SHP77 treated with DMSO at 0.1 percent for 48 hours (cell line): ENCODE data around the gene ZGLP1.

ENCODE experiments used
- DNase-seq: peaks from one replicate; lab custom pipeline; 2025; lab: John Stamatoyannopoulos, UW

The ZGLP1 gene

DNA sequence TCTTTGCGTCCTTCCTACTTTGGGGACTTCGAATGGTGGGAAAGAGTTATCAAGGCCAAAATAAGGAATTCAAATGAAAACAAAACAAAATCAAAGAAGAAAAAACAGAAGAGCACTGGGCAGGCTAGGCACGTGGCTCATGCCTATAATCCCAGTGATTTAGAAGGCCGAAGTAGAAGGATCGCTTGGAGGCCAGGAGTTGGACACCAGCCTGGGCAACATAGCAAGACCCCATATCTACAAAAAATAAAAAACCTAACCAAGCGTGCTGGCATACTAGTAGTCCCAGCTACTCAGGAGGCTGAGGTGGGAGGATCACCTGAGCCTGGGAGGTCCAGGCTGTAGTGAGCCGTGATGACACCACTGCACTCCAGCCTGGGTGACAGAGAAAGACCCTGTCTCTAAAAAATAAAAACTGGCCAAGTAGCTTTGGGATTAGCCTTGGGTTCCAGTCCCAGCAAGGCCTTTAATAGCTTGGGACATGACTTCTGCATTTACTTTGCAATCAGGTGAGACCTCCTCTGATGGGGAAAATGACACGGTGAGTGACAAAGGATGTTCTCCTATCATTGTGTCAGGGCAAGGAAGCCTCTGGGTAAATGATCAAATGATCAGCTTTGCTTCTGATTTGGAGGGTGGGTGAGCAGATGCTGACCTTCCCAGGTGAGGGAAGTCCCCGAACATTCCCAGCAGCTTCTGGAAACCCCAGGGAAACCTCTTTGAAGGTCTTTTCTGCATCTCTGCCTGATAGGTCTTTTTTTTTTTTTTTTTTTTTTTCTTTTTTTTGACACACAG lies 31.6 kb downstream of the ZGLP1 start:
- DNase-seq: no peak

DNA sequence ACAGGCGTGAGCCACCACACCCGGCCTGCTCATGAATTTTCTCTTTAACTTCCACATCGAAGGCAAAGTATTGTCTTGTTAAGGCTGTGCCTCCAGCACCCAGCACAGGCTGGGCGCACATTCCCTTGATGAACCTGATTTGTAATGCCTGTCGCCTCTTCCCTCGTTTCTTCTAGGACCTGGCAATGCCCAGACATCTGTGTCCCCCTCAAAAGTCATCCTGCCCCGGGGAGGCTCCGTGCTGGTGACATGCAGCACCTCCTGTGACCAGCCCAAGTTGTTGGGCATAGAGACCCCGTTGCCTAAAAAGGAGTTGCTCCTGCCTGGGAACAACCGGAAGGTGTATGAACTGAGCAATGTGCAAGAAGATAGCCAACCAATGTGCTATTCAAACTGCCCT lies 35.0 kb downstream of the ZGLP1 start:
- DNase-seq: no peak

DNA sequence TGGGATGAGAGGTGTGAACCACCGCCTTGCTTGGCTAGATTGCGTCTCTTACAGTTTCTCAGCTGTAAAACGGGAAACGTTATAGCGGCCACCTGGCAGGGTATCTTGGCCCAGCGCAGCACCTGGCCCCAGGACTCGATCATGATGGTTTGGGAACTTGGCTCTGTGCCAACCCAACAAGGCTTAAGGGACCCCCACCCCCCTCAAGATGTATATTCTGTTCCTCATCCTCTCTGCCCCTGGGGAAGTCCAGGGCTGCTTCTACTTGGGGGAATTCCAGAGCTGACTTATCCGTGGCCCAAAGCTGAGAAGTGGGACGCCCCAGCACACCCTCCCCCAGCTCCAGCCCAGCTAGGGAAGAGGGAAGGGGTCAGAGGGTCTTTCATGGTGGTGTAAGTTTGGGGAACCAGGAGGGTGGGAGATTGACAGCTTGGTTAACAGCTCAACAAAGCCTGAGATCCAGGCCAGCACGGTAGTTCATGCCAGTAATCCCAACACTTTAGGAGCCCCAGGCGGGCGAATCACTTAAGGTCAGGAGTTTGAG lies 38.0 kb downstream of the ZGLP1 start:
- no peak for DNase-seq

DNA sequence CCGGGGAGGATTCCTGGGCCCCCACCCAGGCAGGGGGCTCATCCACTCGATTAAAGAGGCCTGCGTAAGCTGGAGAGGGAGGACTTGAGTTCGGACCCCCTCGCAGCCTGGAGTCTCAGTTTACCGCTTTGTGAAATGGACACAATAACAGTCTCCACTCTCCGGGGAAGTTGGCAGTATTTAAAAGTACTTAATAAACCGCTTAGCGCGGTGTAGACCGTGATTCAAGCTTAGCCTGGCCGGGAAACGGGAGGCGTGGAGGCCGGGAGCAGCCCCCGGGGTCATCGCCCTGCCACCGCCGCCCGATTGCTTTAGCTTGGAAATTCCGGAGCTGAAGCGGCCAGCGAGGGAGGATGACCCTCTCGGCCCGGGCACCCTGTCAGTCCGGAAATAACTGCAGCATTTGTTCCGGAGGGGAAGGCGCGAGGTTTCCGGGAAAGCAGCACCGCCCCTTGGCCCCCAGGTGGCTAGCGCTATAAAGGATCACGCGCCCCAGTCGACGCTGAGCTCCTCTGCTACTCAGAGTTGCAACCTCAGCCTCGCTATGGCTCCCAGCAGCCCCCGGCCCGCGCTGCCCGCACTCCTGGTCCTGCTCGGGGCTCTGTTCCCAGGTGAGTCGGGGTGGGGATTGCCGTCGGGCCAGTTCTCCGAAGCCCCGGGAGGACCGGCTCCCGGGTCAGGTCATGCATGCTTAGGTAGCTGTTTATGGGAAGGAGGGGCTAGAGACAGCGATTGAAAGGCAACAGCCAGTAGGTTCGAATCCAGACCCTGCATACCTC lies 38.8 kb downstream of the ZGLP1 start, which contains the start of gene ICAM1:
TSS of gene ICAM1 (plus strand) at position 505 of the 779 bp plus-strand sequence. CDS start at position 545, 40 bp downstream.
- DNase-seq: peak; percentile 42

DNA sequence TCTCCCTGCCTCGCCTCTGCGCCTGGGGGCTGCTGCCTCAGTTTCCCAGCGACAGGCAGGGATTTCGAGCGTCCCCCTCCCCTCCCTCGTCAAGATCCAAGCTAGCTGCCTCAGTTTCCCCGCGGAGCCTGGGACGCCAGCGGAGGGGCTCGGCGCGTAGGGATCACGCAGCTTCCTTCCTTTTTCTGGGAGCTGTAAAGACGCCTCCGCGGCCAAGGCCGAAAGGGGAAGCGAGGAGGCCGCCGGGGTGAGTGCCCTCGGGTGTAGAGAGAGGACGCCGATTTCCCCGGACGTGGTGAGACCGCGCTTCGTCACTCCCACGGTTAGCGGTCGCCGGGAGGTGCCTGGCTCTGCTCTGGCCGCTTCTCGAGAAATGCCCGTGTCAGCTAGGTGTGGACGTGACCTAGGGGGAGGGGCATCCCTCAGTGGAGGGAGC lies 39.4 kb downstream of the ZGLP1 start:
- no peak for DNase-seq

DNA sequence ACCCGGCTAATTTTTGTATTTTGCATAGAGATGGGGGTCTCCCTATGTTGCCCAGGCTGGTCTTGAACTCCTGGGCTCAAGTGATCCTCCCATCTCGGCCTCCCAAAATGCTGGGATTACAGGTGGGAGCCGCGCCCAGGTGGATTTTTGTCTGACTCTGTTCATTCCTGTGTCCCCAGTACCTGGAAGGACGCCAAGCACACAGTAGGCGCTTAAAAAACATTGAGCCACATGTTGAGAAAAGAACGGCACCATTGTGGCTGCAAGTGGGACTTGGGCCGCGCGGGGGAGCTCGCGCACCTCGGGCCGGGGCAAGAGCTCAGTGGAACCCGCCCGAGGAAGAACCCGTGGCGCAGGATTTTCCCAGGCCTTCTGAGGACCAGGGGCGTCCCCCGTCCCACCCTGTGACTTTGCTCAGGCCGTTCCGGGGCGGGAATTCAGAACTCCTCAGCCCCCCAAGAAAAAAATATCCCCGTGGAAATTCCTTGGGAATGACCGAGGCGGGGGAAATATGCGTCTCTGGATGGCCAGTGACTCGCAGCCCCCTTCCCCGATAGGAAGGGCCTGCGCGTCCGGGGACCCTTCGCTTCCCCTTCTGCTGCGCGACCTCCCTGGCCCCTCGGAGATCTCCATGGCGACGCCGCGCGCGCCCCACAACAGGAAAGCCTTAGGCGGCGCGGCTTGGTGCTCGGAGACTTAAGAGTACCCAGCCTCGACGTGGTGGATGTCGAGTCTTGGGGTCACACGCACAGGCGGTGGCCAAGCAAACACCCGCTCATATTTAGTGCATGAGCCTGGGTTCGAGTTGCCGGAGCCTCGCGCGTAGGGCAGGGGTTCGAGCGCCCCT lies 40.1 kb downstream of the ZGLP1 start:
- peak; percentile 40 for DNase-seq

DNA sequence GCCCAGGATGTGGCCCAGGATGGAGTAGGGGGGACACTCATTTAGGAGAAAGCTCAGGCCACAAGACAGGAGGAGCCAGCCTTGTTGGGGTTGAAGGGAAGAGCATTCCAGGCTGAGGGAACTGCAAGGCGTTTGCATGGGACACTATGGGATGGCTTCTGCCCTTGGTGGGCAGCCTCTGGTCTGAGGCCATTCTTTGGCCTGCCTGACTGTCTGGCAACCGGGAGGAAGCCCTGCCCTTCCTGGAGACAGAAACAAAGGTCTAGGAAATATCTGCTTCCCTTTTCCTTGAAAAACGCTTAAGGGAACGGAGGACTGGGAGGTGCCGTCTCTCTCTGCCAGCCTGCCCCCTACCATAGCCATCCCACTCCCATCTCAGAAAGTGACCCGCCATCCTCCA lies 41.5 kb downstream of the ZGLP1 start:
- DNase-seq: no peak

DNA sequence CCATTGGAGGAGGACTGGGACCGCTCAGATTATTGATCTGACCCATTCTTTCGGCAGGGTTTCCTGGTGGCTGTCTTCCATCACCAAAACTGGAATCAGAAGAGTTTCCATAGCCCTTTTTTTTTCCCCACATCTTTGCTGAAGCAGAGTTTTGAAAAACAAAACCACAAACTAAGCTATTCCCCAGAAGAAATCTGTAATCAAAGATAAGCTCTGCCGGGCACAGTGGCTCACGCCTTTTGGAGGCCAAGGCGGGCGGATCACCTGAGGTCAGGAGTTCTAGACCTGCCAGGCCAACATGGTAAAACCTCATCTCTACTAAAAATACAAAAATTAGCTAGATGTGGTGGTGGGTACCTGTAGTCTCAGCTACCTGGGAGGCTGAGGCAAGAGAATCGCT lies 42.9 kb downstream of the ZGLP1 start:
- DNase-seq: no peak

DNA sequence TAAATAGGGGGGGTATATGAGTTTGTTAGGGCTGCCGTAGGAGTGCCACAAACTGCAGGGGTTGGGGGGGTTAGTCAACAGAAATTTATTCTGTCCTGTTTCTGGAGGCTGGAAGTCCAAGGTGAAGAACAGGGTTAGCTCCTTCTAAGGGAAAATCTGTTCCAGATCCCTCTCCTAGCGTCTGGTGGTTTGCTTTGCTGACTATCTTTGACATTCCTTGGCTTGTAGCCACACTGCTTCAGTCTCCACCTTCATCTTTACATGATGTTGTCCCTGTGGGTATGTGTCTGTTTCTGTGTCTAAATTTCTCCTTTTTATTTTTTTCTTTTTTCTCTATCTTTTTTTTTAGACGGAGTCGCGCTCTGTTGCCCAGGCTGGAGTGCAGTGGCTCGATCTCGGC lies 46.8 kb downstream of the ZGLP1 start:
- no peak for DNase-seq

DNA sequence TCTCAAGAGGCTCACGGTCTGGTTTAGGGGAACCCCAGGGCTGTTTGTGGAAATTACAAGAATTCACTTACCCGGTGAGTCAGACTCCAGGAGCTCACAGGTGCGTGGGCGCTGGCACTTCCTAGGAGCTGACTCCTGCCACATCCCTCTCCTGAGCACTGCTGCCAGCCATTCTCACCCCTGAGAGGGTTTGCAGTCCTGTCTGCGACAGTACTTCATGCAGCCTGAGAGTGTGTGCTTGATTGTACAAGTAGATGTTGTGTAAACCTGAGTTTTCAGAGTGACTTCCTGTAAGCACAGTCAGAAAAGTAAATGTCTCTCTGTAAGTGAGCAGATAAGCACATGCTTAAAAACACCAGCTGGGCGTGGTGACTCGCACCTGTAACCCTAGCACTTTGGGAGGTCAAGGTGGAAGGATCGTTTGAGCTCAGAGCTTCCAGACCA lies 49.5 kb downstream of the ZGLP1 start:
- no peak for DNase-seq

DNA sequence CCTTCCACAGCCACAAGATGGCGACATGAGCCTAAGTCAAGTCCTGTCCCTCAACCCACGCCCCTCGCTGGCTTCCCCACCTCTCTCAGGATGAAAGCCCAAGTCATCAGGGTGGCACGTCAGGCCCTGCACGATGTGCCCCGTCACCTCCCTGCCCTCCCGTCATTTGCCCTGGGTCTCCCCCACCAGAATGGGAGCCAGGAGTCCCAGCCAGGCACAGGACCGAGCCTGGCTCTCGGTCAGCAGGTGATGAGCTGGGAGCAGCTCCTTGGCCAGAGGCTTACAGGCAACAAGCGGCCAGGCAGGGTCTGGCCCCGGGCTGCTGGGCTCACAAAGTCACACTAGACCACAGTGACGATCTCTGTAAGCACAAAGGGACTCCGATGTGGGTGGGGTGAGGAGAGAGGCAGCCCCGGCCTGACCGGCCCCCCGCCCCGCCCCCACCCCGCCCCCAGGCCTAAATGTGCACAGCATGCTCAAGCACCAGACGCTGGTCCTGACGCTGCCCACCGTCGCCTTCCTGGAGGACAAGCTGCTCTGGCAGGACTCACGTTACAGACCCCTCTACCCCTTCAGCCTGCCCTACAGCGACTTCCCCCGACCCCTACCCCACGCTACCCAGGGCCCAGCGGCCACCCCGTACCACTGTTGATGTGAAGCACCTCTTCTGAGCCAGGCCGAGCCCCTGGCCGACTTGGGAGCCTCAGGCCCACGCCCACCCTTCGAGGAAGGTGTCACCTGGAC lies 50.3 kb downstream of the ZGLP1 start:
- peak; percentile 16 for DNase-seq

DNA sequence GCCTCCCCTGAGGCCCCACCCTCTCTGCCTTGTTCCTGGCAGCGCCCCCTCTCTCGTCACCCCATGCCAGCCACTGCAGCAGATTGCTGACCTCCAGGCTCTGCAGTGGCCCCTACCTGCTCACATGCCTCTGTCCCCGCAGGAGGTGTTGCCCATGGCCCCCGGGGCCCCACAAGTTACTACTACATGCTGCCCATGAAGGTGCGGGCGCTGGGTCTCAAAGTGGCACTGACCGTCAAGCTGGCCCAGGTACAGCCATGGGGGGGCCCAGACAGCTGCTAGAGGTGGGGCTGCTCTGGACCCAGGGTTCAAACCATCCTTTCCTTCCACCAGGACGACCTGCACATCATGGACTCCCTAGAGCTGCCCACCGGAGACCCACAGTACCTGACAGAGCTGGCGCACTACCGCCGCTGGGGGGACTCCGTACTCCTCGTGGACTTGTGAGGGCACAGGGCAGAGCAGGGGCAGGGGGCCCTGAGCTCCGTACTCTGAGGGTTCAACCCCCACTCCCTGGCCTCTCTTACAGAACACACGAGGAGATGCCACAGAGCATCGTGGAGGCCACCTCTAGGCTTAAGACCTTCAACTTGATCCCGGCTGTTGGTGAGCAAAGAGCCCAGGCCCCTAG lies 51.4 kb downstream of the ZGLP1 start:
- no peak for DNase-seq

DNA sequence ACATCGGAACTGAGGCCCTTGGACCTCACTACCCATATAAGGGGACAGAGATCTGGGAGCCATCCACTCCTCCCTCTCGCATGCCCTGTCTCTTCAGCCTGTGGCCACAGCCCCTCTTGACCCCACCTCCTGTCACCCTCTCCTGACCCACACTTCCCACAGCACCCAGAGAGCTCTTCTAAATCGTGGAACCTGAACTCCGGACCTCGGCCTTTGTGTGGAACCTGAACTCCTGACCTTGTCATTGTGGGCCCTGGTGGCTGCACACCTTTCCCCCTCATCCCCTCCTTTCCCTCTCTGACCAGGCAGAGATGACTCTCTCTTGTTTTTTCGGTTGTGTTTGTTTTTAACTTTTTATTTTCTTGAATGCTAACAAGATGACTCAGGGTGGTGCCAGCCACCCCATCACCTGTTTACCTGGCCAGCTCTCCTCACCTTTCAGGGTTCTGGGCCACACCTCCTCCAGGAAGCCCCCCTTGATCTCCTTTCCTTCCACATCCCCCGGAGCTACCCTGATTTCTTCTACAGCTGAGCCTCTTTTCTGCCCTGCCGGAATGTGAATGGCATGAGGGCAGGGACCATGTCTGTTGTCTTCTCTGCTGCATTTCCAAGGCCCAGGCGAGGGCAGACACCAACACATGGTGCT lies 52.5 kb downstream of the ZGLP1 start:
- no peak for DNase-seq

DNA sequence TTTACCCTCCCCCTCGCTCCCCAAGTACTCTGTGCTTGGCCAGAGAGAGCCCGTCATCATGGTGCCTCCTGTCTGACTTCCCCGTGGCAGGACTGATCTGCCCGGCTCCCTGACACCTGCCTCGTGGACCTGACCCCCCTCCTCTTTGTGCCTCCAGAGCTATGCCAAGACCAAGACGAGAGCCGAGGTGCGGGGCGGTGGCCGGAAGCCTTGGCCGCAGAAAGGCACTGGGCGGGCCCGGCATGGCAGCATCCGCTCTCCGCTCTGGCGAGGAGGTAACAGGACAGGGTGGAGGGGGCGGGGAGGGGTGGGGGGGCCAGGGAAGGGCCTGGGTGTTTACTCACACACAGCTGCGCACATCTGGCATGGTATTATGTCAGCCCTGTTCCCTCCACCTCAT lies 53.1 kb downstream of the ZGLP1 start:
- DNase-seq: no peak

DNA sequence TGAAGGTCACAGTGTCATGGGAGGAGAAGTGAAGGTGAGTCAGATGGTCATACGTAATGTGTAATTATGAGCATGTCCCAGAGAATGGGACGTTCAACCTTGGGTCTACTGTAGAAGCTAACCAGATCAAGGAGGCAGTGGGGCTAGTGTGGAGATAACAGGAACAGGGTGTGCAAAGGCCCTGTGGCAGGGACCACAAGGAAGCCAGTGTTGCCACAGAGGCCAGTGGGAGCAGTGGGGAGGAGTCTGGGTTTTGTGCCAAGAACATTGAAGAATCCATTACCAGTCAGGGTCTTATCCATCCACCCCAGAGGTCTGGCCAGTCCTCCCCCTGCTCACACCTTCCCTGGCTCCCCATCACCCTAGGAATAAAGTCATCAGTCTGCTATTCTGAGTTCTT lies 54.3 kb downstream of the ZGLP1 start:
- no peak for DNase-seq
